Measurements from ENCODE around the gene LIF.
A peak's percentile ranks its signal among the peaks of the same experiment; 100 is the strongest.

LIF gene

DNA sequence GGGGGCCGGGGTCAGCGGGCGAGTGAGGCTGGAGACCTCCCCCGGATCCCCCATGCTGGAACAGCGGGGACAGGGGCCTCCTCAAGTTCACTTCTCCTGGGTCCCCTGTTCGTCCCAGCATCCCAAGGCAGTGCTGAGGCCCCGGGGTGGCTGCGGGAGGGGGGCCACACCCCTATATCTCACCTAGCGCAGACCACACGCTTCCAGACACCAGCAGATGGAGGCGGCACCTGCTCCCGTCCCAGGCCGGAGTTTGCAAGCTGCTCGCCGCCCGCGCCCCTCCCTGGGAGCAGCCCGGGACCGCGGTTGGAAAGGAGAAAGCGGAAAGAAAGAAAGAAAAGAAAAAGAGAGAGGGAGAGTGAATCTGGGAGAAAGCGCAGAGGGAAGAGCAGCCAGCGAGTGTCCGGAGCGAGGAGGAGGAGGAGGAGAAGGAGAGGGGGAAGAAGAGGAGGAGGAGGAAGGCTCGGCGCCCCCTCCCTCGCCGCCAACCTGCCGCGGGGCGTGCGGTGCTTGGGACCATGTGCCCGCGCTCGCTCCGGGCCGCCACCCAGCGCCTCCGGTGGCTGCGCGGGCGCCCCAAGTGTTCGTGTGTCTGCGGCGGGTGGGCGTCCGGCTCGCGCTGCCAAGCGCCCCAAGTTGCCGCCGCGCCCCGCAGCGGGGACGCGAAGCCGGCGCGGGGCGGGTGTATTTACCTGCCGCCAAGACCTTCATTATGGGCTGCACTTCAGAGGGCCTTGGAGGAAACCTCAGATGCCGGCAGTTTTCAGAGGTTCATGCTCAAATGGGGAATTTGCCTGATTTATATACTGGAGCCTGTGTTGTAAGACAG lies at the start of gene LIF:
Gene LIF (minus strand): TSS at position 775 of the 829 bp plus-strand sequence. CDS start 64 bp downstream, at position 711.
- DNase-seq: peak in 3 of 4 experiments; percentile 16 to 31 (median 27)

DNA sequence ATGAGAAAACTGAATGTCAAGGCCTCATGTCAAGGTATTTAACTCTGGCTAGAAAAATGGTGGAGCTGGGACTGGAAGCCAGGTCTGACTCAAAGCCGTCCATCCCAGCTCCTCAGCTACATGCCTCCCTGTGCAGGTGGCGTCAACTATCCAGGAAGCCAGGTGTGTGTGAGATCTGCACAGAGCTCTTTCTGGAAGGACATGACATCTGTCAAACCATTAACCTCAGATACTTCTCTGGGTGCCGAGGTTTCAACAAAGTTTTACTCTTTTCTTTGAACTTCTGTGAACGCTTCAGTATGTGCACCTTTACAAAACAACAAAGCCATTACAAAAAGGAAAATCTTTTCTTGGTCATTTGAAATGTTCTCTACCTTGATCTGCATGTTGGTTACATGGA lies 49.8 kb upstream of the LIF start:
- DNase-seq: no peak

DNA sequence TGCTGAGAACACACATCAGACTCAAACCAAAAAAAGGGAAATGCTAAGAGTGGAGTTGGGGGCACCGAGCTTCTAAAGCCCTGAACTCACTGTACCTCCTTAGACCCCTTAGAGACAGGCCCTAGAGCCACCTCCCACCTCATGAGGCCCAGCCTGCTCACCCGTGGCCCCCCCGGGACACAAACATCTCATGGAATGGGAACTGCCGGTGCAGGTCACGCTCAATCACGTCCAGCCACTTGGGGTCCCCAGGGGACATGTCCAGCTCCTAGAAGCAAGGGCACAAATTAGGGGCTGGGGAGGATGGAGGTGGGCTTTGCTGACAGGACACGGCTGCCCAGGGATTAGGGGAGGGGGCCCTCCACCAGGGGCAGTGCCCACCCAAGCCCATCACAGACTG lies 49.0 kb upstream of the LIF start:
- DNase-seq: no peak

GRCh38 chr22:30294830-30295229 lies 48.3 kb upstream of the LIF start:
- no peak for DNase-seq

DNA sequence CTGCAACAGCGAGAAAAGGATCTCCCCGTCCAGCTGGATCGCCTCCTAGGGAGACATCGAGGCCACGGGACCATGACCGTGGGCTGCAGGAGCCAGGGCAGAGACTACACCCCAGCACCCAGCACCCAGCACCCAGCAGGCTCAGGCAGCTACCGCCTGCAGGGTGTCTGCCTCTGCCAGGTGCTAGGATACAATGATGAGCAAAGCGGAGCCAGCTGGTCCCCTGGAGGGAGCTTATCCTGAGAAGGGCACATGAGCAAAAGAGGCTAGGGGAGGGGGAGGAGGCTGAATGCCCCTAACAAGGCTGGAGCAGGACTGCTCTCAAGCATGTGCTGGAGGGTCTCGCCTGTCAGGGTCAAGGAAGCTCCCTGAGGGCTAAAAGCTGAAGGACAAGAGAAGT lies 47.5 kb upstream of the LIF start:
- DNase-seq: no peak

- DNase-seq: no peak
Observed at GRCh38 chr22:30293026-30293425, 46.5 kb upstream of the LIF start.

GRCh38 chr22:30292069-30292970 lies 45.8 kb upstream of the LIF start:
- no peak for DNase-seq

GRCh38 chr22:30291058-30291892 lies 44.7 kb upstream of the LIF start:
- DNase-seq: no peak

DNA sequence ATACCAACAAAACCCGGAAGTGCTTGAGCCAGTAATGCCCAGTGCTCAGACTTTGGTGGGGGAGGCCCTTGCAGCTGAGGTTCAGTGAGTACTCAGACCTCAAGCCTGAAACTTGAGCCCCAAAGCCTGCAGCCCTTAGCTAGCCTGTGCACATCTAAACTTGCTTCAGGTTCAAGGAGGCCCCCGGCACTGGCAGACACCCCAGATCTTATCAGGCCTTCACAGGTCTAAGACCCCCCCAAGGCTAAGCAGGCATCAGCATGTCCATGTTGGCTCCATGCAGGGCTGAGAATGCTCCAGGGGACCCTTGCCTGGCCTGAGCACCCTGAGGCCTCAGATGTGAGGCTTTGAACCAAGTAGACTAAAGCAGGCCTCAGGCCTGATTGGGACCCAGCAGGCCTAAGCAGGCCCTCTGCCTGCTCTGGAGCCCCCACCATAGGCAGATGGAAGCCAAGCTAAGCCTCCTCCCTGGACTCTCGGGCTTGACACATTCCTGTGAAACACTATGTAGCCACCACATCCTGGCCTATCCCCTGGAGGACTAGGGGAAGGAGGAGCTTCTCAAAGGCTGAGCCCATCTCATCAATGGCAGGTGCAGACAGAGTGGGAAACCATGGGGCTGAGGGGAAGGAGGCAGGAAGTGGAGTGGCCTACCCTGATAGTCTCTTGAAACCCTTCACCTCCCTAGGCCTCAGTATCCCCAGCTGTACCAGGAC lies 43.9 kb upstream of the LIF start:
- DNase-seq: no peak

GRCh38 chr22:30289980-30290313 lies 43.4 kb upstream of the LIF start:
- no peak for DNase-seq

DNA sequence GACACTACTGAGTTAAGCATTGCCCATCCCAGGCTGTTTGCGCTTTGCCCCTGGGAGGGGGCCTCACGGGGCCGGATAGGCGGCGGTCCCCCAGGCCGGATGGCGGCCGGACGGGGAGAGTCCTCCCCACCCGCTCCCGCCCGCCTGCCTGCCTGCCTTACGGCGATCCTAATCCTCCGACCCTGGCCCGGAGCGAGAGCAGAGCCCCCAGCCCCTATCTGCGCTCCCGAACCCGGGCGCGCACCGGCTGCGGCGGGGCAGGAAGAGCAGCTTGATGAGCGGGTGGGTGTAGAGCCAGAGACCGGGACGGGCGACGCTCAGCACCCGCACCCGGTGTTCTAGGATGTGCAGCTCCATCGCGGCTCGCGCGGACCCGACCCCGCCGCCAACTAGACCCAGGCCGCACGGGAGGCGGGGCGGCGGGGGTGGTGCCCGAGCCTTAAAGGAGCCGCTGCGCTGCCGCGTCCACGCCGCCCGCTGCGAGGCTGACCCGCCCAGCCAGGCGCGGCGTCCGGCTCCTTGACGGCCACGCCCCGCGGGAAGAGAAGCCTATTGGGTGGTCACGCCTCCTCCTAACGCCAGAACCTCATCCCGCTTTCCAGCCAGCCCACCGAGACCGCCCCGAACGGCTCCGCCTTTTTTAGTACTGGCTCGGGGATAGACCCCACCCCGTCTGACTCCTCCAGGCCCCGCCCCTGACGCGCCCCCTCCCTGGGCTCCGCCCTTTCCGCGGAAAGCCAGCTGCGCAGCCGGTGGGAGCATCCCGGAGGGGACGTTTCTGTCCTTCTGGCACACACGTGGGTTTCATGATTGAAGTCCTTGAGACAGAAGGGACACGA lies 42.8 kb upstream of the LIF start, which contains the start of gene CASTOR1:
Gene CASTOR1 (minus strand): TSS at position 365 of the 839 bp plus-strand sequence. CDS start 8 bp downstream, at position 357.
- DNase-seq: peak; percentile 68 to 83 (median 78)

DNA sequence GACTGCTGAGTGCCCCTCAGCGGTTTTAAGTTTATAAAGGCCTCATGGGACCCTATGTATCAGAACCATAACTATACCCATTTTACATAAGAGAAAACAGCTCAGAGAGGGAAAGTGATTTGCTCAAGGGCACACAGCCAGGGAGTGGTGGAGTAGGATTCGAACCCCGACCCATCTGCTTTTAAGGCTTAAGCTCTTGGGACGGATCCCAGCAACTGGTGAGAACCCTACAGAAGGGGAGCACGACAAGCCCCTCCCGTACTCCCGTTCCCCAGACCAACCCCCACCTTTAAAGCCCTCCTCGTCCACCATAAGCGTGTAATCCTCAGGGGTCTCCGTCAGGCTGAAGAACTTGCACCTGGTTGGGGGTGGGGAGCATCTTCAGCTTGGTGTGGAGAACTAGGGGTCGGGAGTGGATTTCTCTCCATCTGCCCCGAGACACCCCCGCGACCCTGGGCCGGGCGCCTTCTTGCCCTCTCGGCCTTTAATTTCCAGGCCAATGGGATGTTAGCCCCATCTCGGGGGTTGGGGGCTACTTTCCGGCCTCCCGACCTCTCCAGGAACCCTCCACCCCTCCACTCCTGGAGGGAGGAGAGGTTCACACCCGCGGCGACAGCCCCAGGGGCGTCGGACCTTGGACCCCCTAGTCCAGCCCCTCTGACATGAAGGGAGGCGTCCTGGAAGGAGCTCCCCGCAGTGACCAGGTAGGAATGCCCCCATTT lies 42.0 kb upstream of the LIF start:
- DNase-seq: no peak

DNA sequence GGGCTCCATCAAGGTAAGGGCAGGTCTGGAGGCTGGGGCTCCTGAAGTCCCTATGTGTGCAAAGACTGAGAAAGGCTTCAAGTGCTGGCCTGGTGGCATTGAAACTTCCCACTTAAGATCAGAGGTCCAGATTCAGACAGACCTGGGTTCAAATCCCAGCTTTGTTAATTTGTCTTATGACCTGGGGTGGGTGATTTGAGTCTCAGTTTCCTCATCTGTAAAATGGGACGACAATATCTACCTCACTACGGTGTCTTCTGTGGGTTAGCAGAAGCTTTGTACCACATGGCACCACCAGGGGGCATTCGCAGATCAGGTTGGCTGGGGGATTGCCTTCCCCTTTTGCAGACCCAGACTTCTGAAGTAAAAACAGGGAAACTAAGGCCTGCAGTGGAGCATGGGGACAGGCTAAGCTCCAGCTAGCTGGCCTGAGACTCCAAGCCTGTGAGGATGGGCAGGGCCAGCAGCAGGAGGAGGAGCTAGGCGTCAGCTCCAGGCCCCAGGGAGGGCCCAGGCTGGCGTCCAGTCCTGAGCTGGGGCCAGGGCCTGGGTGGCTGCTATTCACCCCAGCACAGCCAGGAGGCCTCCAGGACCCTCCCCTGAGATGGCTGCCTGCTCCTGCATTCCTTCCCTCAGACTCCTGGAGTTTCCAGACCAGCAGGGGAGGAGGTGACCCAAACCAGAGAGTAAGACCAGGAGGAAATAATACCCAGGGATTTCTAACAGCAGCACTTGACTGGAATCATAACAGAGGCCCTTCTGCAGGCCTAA lies 41.3 kb upstream of the LIF start:
- DNase-seq: peak; percentile 77 to 85 (median 78)

GRCh38 chr22:30286813-30287647 lies 40.5 kb upstream of the LIF start:
- peak; percentile 72 to 90 (median 82) for DNase-seq

DNA sequence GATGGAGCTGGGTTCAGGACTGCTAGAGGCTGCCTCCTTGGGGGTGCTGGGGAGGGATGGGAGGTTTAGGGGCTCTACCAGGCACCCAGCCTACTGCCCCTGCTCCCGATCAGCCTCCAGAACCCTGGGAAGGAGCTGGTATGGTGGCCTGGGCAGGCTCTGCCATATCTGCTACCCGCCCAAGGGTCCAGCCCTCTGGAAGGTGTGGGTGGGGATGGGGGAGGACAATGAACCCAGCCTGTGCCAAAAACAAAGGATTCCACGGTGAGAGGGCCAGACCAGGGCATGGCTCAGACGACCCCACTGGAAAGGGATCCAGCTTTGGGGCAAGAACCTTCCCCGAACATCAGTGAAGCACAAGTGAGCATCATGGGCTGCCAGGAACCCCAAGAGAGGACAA lies 39.8 kb upstream of the LIF start:
- no peak for DNase-seq

- DNase-seq: no peak
Observed at GRCh38 chr22:30285846-30286200, 39.3 kb upstream of the LIF start.

- no peak for DNase-seq
Observed at GRCh38 chr22:30285176-30285845, 38.8 kb upstream of the LIF start.

DNA sequence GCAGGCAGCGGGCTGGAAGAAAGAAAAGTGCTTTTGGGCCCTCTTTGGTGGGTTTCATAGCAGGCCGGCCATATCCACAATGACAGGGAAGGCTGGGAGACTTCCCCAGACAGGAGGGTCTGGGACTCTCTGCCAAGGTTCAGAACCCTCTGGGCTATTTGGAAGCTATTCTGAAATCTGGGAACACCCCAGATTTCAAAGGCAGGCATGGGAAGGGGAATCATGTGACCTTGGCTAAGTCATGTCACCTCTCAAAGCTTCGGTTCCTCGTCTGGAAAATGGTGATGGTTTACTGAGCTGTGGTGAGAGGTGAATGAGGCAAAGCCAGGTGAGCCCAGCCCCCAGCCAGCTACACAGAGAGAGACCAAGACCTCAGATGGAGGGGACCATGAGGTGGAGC lies 38.1 kb upstream of the LIF start:
- no peak for DNase-seq
